BE2C (cell line): Measurements from ENCODE around the gene SMLR1.

Experiments
- DNase-seq: peaks from one replicate; pipeline ENCODE4 v3.0.0-alpha.2; 2020
- H3K27me3 ChIP-seq: fragments of 250-450 bp; sonication (Bioruptor Pico); 2 replicates; pipeline ENCODE4 v1.5.1; 2020; ENCODE audit warnings: mild to moderate bottlenecking
- H3K36me3 ChIP-seq: fragments of 250-450 bp; sonication (Bioruptor Pico); 2 replicates; pipeline ENCODE4 v1.5.1; 2020; ENCODE audit warnings: mild to moderate bottlenecking
- H3K4me1 ChIP-seq: fragments of 250-450 bp; sonication (Bioruptor Pico); 2 replicates; pipeline ENCODE4 v1.5.1; 2020
- H3K4me3 ChIP-seq: 2 replicates; pipeline ENCODE4 v1.5.1; 2011; ENCODE audit warnings: low read depth, low read length
- H3K9me3 ChIP-seq: fragments of 250-450 bp; sonication (Bioruptor Pico); 2 replicates; pipeline ENCODE4 v1.5.1; 2020
- CTCF ChIP-seq: IDR thresholded peaks from 2 replicates; pipeline ENCODE4 v1.5.1; 2012; ENCODE audit warnings: mild to moderate bottlenecking, low read depth, low read length

SMLR1 gene

GRCh38 chr6:130872250-130873095, 45.3 kb downstream of the SMLR1 start:
- H3K36me3 ChIP-seq, result no peaks in the 10 kb centered on the region
- H3K27me3 ChIP-seq, result no peaks in the 10 kb centered on the region
- no peaks in the 10 kb centered on the region for H3K9me3 ChIP-seq
- H3K4me1 ChIP-seq, result no peaks in the 10 kb centered on the region
- TF ChIP-seq CTCF, result peak; percentile 92
- DNase-seq, result peak; percentile 66
- no peak overlapping the region for H3K4me3 ChIP-seq

GRCh38 chr6:130873746-130874145, 46.5 kb downstream of the SMLR1 start:
- H3K4me1 ChIP-seq, result no peaks in the 10 kb centered on the region
- H3K36me3 ChIP-seq, result no peaks in the 10 kb centered on the region
- TF ChIP-seq CTCF, result no peak
- H3K4me3 ChIP-seq, result no peak overlapping the region
- no peaks in the 10 kb centered on the region for H3K27me3 ChIP-seq
- DNase-seq, result no peak
- no peaks in the 10 kb centered on the region for H3K9me3 ChIP-seq

- no peaks in the 10 kb centered on the region for H3K36me3 ChIP-seq
- H3K4me1 ChIP-seq, result no peaks in the 10 kb centered on the region
- no peaks in the 10 kb centered on the region for H3K27me3 ChIP-seq
- H3K9me3 ChIP-seq, result no peaks in the 10 kb centered on the region
- no peak overlapping the region for H3K4me3 ChIP-seq
- TF ChIP-seq CTCF, result no peak
- DNase-seq, result no peak
These were observed 52.6 kb downstream of the SMLR1 start for GRCh38 chr6:130879826-130880225.

GRCh38 chr6:130882370-130882769, 55.2 kb downstream of the SMLR1 start:
- H3K4me3 ChIP-seq, result no peak overlapping the region
- no peaks in the 10 kb centered on the region for H3K9me3 ChIP-seq
- no peaks in the 10 kb centered on the region for H3K27me3 ChIP-seq
- no peaks in the 10 kb centered on the region for H3K36me3 ChIP-seq
- H3K4me1 ChIP-seq, result no peaks in the 10 kb centered on the region
- TF ChIP-seq CTCF, result no peak
- DNase-seq, result no peak

- no peaks in the 10 kb centered on the region for H3K27me3 ChIP-seq
- DNase-seq, result peak; percentile 69
- peak; percentile 91 for TF ChIP-seq CTCF
- no peaks in the 10 kb centered on the region for H3K36me3 ChIP-seq
- no peaks in the 10 kb centered on the region for H3K4me1 ChIP-seq
- H3K4me3 ChIP-seq, result no peak overlapping the region
- H3K9me3 ChIP-seq, result no peaks in the 10 kb centered on the region
These were observed 58.4 kb downstream of the SMLR1 start for GRCh38 chr6:130885392-130886192.
